ENCODE measurements around the gene NPVF. TPM values are rescaled to one million over a fixed set of nuclear protein-coding genes. Genes with fewer than 3 reads are reported as not detected.

Gene NPVF
- total and polyA plus RNA-seq, 8 donors, result not detected

- no peaks in the 10 kb centered on the region for H3K36me3 ChIP-seq
- TF ChIP-seq EP300 (IDR thresholded peaks at IDR 0.05) (no peak), CTCF (IDR thresholded peaks at IDR 0.05) (no peak), POLR2A (IDR thresholded peaks at IDR 0.05) (no peak), POLR2AphosphoS5 (IDR thresholded peaks at IDR 0.05) (no peak)
- no peaks in the 10 kb centered on the region for H3K27me3 ChIP-seq
- DNase-seq, result no peak
- no peak overlapping the region for H3K27ac ChIP-seq
- H3K9me3 ChIP-seq, result no peaks in the 10 kb centered on the region
- 54 to 70% (median 65%) methylated on average over 3 of the region's 3 CpGs for whole genome bisulfite sequencing, 5 donors
- no peak overlapping the region for H3K4me3 ChIP-seq
- intact Hi-C loops (cut with DNase I; ENCODE audit: low total_unique reads), result no loop called here
- H3K4me1 ChIP-seq, result no peaks in the 10 kb centered on the region
These were observed 16.2 kb upstream of the NPVF start for GRCh38 chr7:25244254-25245033.

GRCh38 chr7:25242678-25243077 is 14.4 kb upstream of the NPVF start:
- intact Hi-C loops (cut with DNase I; ENCODE audit: low total_unique reads), result no loop called here
- WGBS, 5 donors, result 80 to 91% (median 84%) methylated on average over 1 of the region's 1 CpG
- Histone ChIP-seq H3K4me3 (no peak overlapping the region), H3K36me3 (no peaks in the 10 kb centered on the region), H3K9me3 (no peaks in the 10 kb centered on the region), H3K27me3 (peaks cover 0 to 3% (median 0%) of the 10 kb centered on the region in 3 donors), H3K4me1 (no peaks in the 10 kb centered on the region), H3K27ac (no peak overlapping the region)
- DNase-seq, result no peak
- no peak for TF ChIP-seq CTCF (IDR thresholded peaks at IDR 0.05)
- no peak for TF ChIP-seq EP300 (IDR thresholded peaks at IDR 0.05)
- TF ChIP-seq POLR2A (IDR thresholded peaks at IDR 0.05), result no peak
- no peak for TF ChIP-seq POLR2AphosphoS5 (IDR thresholded peaks at IDR 0.05)

GRCh38 chr7:25240896-25241295 is 12.6 kb upstream of the NPVF start:
- H3K27ac ChIP-seq, result no peak overlapping the region
- no peak for DNase-seq
- H3K4me1 ChIP-seq, result no peaks in the 10 kb centered on the region
- intact Hi-C loops (cut with DNase I; ENCODE audit: low total_unique reads), result no loop called here
- TF ChIP-seq POLR2AphosphoS5 (IDR thresholded peaks at IDR 0.05), result no peak
- TF ChIP-seq POLR2A (IDR thresholded peaks at IDR 0.05), result no peak
- TF ChIP-seq EP300 (IDR thresholded peaks at IDR 0.05), result no peak
- no peak for TF ChIP-seq CTCF (IDR thresholded peaks at IDR 0.05)
- H3K4me3 ChIP-seq, result no peak overlapping the region
- H3K27me3 ChIP-seq, result peaks cover 0 to 3% (median 0%) of the 10 kb centered on the region in 3 donors
- no peaks in the 10 kb centered on the region for H3K36me3 ChIP-seq
- H3K9me3 ChIP-seq, result no peaks in the 10 kb centered on the region

- Histone ChIP-seq H3K9me3 (no peaks in the 10 kb centered on the region), H3K27ac (no peak overlapping the region), H3K27me3 (peaks cover 0 to 3% (median 0%) of the 10 kb centered on the region in 3 donors), H3K4me1 (no peaks in the 10 kb centered on the region), H3K4me3 (no peak overlapping the region), H3K36me3 (no peaks in the 10 kb centered on the region)
- no peak for TF ChIP-seq POLR2A (IDR thresholded peaks at IDR 0.05)
- no peak for TF ChIP-seq EP300 (IDR thresholded peaks at IDR 0.05)
- no peak for TF ChIP-seq POLR2AphosphoS5 (IDR thresholded peaks at IDR 0.05)
- TF ChIP-seq CTCF (IDR thresholded peaks at IDR 0.05), result no peak
- WGBS, 5 donors, result 70 to 78% (median 75%) methylated on average over 10 of the region's 10 CpGs
- DNase-seq, result no peak
- intact Hi-C loops (cut with DNase I; ENCODE audit: low total_unique reads), result no loop called here
These were observed 12.1 kb upstream of the NPVF start for GRCh38 chr7:25240340-25240739.
